Measurements from ENCODE around the gene LGALS3BP.

Gene LGALS3BP

DNA sequence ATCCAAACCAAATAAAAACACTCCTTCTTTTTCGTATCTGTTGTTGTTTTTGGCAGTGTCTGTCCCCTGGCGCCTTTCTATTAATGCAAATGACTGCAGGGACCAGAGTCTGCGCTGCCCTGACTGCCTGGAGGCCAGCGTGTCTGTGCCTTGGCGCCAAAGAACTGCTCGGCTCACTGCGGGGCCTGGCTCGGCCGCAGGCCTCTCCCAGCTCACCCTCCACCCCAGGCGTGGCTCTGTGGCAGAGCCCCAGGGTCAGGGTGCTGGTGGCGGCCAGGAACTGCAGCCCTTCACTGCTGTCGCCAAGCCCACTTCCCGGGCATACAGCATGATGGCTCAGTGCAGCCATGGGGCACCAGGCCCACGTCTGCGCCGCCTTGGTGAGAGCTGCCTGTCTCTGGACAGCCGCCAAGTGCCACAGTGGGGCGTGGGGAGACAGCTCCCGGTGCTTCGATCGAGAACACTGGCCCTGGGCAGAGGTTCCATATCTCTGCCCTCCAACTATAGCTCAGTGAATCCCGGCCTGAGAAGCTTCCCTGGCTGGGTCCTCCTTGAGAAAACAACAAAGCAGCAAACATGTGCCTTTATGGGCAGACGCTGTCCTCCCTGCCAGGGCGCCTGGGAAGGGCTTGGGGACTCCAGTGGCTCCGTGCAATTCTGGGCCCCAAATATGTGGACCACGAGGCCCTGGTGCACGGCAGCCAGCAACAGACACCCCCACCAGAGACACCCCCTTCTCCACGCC lies 18.8 kb upstream of the LGALS3BP start:
- DNase-seq, result no peak

DNA sequence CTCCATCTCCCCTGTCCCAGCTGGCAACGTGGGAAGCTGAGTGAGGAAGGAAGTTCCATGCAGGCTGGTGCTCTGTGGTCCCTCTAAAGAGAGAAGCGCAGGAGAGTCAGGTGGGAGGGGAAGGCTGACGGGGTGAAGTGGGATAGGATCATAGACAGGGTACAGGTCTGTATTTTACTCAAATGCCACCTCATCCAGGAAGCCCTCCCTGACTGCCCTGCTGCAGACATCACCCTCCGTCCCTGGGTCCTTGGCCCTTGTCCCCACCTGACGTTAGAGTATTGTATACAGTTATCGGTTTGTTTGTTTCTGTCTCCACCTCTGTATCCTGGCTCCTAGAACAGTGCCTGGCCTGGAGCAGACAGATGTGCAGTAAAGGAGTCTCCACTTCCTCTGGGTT lies 18.2 kb upstream of the LGALS3BP start:
- DNase-seq, result no peak

DNA sequence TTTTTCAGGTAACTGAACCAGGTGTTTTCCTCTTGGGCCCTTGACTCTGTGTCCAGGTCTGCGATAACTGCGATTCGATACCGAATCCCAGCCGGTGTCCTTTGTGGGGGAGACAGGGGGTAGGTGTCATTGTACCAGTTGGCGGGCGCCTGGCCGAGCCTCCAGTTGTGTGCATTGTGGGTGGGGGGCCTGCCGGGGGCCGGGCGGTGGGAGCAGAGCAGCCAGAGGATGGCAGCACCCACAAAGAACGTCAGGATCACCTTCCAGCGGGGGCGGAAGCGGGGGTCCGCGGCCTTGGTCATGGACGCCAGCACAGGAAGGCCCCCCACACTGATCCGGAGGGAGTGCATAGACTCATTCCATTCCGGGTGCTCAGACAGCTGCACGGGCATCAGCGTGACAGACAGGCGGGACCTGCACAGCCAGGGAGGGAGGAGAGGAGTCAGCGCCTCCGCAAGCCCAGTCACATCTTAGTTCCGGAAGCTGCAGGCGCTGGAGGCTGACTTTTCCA lies 17.6 kb upstream of the LGALS3BP start:
- no peak for DNase-seq

DNA sequence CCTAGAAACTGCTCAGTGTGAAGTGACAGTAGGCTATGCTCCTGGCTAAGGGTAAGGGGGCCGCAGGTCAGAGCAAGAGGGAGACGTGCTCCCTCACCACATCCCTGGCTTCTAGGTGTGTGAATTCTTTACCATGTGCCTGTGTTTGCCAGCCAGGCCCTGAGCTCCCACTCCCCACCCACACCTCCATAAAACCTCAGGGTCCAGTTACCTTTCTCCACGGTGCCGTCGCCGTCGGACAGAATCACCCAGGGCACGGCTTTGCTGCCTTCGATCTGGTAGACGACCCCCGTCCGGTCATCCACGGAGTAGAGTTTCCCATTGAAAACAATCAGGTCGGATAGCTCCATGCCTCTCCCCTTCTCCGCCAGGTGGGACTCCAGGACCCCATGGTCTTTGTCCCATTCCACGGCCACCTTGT lies 17.1 kb upstream of the LGALS3BP start:
- no peak for DNase-seq

DNA sequence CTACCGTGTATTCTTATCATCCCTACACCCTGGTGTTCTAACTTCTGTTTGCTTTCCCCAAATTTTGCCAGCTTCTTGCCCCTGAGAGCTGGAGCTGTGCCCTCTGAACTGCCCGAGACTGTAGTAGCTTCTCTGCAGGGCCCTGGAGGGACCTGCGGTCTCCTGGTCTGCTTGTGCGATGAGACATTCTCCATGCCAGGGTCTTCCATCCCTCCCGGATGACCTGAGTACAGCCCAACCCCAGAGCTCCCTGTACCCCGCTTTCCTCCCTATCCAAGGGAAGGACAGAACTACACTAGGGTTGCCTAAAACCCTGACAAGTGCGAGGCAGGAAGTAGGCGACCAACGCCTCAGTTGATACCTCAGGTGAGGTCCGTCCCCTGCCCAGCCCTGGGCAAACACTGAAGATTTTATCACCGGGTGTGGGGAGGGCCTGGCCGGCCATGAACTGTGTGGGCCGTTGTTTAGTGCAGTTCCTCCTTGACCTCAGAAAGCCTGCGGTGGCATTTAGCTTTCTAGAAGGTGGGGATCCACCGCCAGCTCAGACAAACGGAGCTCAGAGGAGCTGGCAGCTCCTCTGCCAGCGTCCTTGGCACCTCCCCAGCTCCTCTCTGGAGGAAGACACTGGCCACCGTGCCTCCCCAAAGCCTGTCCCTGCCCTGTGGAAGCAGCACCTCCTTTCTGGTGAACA lies 16.2 kb upstream of the LGALS3BP start:
- no peak for DNase-seq

DNA sequence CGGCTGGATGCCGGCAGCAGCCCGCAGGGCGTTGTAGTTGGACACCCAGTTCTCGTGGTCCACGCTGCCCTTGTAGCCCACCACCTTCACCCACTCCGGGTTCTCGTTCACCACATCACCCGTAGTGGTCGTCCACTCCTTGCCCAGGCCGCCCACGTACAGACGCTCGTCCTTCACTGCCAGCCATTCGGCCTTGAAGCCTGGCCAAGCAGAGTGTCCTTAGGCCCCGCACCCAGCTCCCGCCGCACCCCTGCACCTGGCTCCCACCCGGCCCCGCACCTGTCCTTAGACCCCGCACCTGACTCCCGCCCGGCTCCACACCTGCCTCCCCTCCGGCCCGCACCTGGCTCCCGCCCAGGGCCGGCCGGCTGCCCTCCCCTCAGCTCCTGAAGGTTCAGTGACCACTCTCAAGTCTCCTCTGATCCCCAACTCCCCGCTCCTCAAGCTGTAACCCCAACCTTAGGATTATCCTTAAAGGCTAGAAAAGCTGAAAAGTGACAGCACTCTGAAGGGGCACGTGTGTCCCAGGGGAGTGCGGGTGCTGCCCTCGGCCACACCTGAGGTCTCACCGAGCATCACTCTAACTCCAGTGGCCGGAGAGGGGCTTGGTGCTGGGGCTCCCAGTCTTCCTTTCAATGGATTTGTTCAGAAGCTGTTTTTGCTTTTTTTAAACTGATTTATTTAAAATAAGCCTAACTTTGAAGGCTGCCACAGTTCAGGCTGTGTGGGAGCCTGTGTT lies 15.5 kb upstream of the LGALS3BP start:
- no peak for DNase-seq

DNA sequence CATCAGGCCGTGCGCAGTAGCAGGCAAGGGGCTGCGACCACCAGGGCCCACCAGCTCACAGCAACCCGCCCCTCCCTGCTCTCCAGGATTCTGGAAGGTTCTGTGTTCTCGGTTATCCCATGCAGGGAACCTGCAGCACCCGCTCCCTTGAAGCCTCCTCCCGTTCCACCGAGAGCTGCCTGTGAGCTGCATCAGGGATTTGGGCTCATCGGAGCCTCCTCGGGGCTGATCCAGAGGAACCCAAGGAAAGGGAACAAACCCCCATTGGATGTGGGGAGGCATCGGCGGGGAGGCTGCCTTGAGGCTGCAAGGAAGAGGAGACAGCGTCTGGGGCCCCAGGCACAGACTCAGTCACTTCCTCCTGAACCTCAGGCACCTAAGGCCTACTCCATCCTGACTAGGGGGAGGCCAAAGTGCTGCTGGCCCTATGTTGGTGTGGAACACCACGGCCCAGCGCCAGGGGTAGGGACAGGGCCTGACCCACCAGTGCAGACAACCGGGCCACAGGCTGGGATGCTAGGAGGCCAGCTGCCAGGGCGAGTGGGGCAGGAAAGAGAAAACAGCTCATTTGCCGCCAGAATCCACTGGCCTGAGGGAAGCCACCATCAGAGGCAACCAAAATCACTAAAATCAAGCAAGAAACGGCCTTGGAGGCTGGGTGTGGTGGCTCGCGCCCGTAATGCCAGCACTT lies 14.4 kb upstream of the LGALS3BP start:
- no peak for DNase-seq

DNA sequence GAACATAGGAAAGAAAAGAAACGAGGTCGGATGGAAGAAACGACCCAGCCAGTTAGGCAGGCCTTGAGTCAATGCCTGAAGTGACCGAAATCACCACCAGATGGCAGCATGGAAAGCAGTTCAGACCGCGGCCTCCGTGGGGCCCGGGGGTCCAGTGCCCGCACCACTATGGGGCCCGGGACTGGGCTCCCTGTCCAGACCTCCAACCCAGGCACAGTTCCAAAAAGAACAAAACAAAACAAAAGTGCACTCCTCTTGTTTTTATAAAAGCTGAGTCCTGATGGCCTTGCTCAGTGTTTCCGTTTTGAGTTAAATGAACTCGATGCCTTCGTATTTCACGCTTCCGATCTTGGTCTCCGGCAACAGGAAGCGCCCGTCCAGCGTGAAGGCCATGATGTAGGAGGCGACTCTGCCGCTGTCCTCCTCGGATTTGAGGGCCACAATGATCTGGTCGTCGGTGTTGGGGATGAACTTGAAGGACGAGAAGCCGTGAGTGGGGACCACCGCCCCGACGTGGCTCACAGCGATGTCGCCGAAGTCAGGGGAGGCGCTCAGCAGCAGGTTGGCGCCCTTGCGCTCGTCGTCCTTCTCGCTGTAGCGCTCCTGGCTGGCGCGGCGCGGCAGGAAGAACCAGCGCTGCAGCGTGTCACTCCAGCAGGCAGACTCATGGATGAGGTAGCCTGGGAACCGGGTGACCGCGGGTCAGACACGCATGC lies 13.7 kb upstream of the LGALS3BP start:
- DNase-seq, result peak; percentile 27

DNA sequence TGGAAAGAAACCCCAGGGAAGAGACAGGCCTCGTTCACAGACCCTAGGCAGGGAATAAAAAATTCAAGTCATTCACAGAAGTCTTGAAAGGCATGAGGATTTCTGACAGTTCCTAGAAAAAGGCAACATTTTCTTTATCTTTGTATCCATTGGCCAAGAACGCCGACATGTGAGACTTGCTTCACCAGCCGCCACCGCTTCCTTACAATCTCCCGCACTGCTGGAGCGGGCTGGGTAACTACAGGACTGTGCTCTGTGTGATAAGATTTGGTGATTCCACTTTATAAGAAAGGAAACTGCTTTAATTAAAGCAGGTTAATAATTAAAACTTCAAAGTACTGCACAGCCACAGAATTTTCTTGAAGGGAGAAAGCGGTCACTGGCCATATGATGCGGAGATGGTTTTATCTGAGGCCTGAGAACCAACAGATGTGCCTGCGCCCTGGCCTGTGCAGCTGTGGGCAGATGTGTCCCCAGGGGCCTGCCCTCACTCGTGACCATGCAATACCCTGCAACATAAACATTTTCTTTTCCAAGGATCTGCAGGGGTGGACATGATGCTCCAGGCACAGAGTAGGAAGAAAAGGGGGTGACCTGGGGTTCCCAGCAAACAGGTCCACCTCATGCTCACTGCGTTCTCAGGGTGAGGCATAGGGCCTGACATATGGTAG lies 13.0 kb upstream of the LGALS3BP start:
- no peak for DNase-seq

DNA sequence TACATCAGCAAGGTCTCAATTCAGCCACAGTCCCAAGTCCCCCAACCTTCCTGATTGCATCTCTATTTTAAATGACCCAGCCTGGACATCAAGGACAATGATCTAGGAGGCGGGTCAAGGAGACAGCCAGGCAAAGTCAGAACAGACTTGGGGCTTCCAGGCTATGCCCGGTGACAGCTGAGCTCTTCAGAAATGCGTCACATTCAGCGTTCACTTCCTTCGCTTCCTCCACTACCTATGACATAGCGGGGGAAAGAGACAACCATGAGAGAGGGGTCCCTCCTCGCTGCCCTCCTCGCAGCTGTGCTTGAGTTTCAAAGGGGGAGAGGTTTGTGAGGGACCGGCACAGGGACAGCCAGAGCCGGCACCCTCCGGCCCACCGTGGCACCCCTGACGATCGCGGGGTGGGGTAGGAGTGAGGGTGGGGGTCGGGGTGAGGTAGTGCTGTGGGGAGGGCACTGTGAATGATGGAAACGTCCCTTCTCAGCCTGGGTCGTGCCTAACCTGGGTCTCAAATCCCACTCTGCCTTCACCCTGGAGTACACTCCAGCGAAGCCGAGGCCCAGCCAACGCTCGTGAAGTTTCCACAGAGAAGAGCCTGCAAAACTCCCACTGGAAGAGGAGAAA lies 12.3 kb upstream of the LGALS3BP start:
- no peak for DNase-seq

DNA sequence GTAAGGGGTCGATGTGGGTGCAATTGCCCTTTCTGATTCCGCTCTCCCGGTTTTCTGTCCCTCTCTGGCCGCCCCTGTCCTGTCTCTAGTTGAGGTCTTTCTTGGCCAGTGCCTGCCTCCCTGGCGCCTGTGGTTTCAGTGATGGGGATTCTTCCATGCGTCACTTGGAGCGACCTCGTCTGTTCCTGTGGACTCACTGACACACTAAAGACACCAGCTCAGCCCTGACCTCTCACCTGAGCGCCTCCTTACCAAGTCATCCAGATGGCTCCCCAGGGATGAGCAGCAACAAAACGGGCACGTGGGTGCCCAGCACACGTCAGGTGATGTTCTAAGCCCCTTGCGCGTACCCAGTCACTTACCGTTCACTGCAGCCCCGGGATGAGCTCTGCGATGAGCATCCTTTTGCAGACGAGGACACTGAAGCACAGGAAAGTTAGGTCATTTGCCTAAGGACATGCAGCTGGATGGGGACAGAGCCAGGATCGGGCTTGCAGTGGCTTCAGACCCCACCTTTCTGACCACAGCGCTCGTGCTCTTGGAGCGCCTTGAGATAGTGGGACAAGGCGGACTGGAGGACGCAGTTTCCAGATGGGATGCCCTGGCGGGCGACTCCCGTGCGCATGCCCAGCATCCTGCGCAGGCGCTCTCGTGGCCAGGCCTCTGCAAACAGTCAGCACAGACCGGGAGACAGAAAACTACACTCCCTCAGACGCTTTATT lies 11.5 kb upstream of the LGALS3BP start:
- DNase-seq, result no peak

DNA sequence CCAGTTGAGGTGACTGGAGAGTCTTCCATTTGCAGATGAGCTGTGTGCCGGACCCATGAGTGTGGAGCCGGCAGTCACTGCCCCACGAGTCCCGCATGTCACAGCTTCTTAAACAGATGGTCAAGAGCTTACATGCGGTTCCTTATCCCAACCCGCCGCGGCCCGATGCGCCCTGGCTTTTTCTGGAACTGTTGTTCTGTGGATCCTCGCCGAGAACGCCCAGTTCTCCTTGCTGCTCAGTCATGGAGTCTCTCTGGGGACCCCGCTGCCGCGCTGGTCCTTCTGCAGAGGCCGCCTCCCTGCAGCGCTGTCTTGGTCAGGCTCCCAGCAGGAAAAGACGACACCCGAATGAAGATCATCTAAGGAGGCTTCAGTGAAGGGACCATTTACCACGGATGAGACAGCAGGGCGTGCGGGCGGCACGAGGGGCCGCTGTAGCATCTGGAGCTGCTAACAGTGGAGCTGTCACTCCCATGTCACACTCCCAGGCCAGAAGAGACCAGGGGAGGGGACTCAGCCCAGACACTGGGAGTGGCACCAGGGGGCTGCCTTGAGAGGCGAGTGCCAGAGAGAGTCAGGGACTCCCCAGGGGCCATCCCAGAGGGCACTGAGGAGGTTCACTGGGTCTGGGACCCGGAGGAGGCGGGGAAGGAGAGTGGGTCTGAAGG lies 10.8 kb upstream of the LGALS3BP start:
- no peak for DNase-seq

DNA sequence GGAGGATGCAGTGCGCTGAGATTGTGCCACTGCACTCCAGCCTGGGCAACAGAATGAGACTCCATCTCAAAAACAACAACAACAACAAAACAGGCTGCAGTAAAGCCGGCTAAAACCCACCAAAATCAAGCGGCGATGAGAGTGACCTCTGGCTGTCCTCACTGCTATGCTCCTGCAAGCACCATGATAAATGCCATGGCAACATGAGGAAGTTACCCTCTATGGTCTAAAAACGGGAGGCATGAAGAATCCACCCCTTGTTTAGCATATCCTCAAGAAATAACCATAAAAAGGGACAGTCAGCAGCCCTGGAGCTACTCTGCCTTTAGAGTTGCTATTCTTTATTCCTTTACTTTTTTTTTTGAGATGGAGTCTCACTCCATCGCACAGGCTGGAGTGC lies 8.4 kb upstream of the LGALS3BP start:
- DNase-seq, result no peak

DNA sequence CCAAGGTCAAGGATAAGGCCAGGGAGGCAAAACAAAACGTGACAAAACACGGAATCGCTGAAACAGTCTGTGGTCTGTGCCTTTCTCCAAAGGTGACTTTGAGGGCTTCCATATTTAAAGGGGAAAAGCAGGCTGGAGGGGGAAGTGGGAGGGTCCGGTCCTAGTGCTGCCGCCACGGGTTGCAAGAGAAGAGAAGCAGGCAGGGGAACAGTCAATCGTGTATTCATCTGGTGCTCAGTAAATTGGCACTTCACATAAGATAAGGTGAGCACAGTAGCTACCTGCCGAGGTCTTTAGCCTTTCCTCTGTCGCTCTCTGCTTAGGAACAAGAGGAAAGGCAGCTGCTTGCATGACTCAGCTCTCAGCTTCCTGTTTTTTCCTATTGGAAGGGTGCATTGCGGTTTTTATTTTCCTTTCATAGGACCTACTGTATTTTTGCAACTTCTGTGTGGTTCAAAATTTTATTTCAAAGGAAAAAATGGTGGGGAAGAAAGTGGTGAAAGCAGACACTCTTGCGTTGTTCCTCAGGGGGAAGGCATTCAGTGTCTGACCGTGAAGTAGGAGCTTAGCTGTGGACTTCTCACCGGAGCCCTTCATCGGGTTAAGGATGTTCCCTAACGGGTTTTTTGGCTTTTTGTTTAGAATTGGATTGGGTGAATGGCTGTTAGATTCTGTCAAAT lies 7.1 kb upstream of the LGALS3BP start:
- no peak for DNase-seq

DNA sequence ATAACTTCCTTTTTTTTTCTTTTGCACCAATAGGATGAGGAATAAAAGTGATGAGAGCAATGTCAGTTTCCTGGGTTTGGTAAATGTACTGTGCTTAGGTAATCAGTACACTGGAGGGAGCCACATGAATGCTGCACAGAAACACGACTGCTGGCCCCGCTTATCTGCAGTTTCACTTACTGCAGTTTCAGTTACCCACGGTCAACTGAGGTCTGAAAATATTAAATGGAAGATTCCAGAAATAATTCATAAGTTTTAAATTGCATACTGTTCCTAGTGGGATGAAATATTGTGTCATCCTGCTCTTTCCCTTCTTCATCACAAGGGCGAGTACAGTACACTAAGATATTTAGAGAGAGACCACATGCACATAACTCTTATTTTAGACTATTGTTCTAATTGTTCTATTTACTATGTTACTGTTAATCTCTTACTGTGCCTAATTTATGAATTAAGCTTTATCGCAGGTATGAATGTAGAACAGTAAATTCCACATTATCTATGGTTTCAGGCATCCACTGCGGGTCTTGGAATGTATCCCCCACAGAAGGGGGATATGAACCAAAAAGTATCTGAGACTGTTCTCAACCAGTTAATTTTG lies 6.4 kb upstream of the LGALS3BP start:
- peak; percentile 14 for DNase-seq

DNA sequence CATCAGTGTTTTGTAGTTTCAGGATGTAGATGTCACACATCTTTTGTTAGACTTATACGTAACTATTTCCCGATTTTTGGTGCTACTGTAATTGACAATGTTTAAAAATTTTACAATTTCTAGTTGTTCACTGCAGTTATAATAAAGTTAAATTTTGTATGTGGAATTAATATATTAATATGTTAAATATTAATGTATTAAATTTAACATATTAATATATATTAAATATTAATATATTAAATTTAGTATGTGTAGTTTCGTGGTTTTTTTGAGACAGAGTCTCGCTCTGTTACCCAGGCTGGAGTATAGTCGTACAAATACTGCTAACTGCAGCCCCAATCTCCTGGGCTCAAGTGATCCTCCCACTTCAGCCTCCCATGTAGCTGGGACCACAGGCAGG lies 5.7 kb upstream of the LGALS3BP start:
- DNase-seq, result no peak

DNA sequence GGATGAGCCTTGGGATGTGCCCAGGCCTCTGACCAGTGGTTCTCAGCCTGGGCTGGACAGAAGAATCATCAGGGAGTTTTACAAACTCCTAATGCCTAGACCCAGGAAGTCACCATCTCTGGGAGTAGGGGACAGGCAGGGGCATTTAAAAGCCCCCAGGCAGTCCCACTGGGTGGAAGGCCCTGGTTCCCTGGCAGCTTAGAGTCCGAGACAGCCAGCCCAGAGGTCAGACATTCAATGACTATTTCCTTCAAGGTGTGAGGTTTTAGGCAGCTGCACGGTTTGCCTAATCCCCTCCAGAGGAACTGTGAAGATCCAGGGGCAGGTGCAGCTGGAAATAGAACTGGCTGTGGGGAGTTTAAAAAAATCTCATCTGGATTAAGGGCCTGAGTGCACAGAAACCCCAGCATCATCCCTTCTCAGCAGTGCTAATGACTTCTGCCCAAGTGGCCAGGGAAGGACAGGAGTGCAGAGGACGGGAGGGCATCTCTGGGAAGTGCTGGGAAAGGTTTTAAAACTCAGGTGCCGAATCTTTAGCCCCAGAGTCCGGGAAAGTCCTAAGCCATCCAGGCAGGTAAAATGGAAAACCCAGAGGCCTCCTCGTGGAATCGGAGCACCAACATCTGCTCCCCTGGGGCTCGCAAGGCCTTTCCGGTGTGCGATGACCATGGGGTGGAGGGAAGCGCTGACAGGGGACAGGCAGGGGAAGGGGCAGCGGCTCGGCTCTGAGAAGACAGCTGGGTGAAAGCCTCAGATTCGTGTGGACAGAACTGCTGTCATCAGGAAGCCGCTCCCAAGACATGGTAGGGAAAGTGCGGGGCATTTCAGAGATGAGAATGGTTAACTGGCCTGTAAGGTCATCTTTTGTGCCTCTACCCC lies 1.5 kb upstream of the LGALS3BP start:
- DNase-seq, result no peak

DNA sequence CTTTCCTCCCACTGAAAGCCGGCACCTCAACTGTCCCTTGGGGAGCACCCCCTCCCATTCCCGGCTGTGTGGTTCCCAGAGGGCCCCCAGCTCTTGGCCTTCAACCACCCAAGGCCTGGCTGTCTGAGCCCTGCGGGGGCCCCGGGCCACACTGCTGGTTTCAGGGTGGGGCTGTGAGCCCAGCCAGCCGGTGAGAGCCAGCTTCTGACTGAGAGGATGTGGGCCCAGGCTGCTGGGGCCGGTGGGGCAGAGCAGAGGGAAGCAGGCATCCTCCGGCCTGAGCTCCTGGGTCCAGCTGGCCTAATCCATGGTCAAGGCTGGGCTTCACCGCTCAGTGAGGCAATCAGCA lies 875 bp upstream of the LGALS3BP start:
- no peak for DNase-seq

All from CD4-positive, alpha-beta T cell treated with Interleukin-4 for 4 hours (primary cell).